Neural progenitor cell (in vitro differentiated cells): ENCODE measurements around the gene DDB1. TPM values are rescaled to one million over a fixed set of nuclear protein-coding genes. Genes with fewer than 3 reads are reported as not detected.

Experiments used
- DNase-seq: peaks from one replicate; pipeline ENCODE4 v3.0.0-alpha.2; 2016; ENCODE audit warnings: low spot score
- H2AFZ ChIP-seq: fragments of 200-600 bp; sonication (generic); replicated peaks from 2 replicates; pipeline ENCODE4 v1.6.1; 2016; ENCODE audit warnings: antibody characterized with exemption
- H3F3A ChIP-seq: fragments of 200-600 bp; sonication (generic); 2 replicates; pipeline ENCODE4 v1.6.1; 2016; ENCODE audit warnings: antibody characterized with exemption, low read depth
- H3K27ac ChIP-seq: fragments of 200-600 bp; sonication (generic); 2 replicates; pipeline ENCODE4 v1.5.1; 2016; ENCODE audit warnings: mild to moderate bottlenecking
- H3K27me3 ChIP-seq: fragments of 200-600 bp; sonication (generic); 2 replicates; pipeline ENCODE4 v1.6.1; 2016; ENCODE audit warnings: mild to moderate bottlenecking, moderate library complexity
- H3K36me3 ChIP-seq: fragments of 200-600 bp; sonication (generic); 2 replicates; pipeline ENCODE4 v1.5.1; 2016
- H3K4me1 ChIP-seq: fragments of 200-600 bp; sonication (generic); 2 replicates; pipeline ENCODE4 v1.6.1; 2016; ENCODE audit warnings: mixed run types
- H3K4me2 ChIP-seq: fragments of 200-600 bp; sonication (generic); 2 replicates; pipeline ENCODE4 v1.6.1; 2016
- H3K4me3 ChIP-seq: fragments of 200-600 bp; sonication (generic); 2 replicates; pipeline ENCODE4 v1.5.1; 2016
- H3K79me2 ChIP-seq: fragments of 200-600 bp; sonication (generic); 2 replicates; pipeline ENCODE4 v1.6.1; 2016; ENCODE audit warnings: low read depth
- H3K9ac ChIP-seq: fragments of 200-600 bp; sonication (generic); 2 replicates; pipeline ENCODE4 v1.6.1; 2016
- H3K9me3 ChIP-seq: fragments of 200-600 bp; sonication (generic); 2 replicates; pipeline ENCODE4 v1.5.1; 2016; ENCODE audit warnings: low read depth
- H4K20me1 ChIP-seq: fragments of 200-600 bp; sonication (generic); 2 replicates; pipeline ENCODE4 v1.6.1; 2016; ENCODE audit warnings: low read depth
- H3K27ac Mint-ChIP-seq: 3 replicates; pipeline ENCODE4 v1.8.0; 2021; ENCODE audit warnings: mixed read lengths
- H3K27me3 Mint-ChIP-seq: 2 replicates; pipeline ENCODE4 v1.8.0; 2022; ENCODE audit warnings: low read depth, mild to moderate bottlenecking, inconsistent platforms, moderate library complexity, mixed read lengths; ENCODE audit not compliant: insufficient read depth
- H3K36me3 Mint-ChIP-seq: 3 replicates; pipeline ENCODE4 v1.8.0; 2021; ENCODE audit warnings: mixed read lengths
- H3K4me1 Mint-ChIP-seq: 3 replicates; pipeline ENCODE4 v1.8.0; 2021; ENCODE audit warnings: mixed read lengths
- H3K4me3 Mint-ChIP-seq: 3 replicates; pipeline ENCODE4 v1.8.0; 2021; ENCODE audit warnings: mild to moderate bottlenecking, moderate library complexity, mixed read lengths
- H3K9me3 Mint-ChIP-seq: 3 replicates; pipeline ENCODE4 v1.8.0; 2020; ENCODE audit warnings: mixed read lengths
- CTCF ChIP-seq: fragments of 200-600 bp; sonication (generic); IDR thresholded peaks from 2 replicates; pipeline ENCODE4 v1.5.1; 2017; ENCODE audit warnings: antibody characterized with exemption, mild to moderate bottlenecking
- EZH2 ChIP-seq: fragments of 200-600 bp; sonication (generic); IDR thresholded peaks from 2 replicates; pipeline ENCODE4 v1.6.1; 2017; ENCODE audit warnings: antibody characterized with exemption, mild to moderate bottlenecking, moderate library complexity
- EZH2phosphoT487 ChIP-seq: fragments of 200-600 bp; sonication (generic); IDR thresholded peaks from 2 replicates; pipeline ENCODE4 v1.6.1; 2017; ENCODE audit warnings: antibody characterized with exemption
- total RNA-seq: library from RNA; depleted of rRNA; stranded (reverse); fragments of >200 nt; gene quantifications from 2 replicates; pipeline ENCODE4 v1.2.3, GENCODE V29; 2015; ENCODE audit warnings: low replicate concordance

Gene DDB1
- total RNA-seq, 1 donor from 2014 or later, result 275 TPM

GRCh38 chr11:61338783-61339489 is 6.0 kb upstream of the DDB1 start:
- Mint-ChIP-seq H3K4me3 (no peak overlapping the region), H3K27me3 (peaks cover 2% of the 10 kb centered on the region), H3K36me3 (peaks cover 14% of the 10 kb centered on the region), H3K9me3 (no peaks in the 10 kb centered on the region), H3K27ac (no peak overlapping the region), H3K4me1 (peaks cover 14% of the 10 kb centered on the region)
- Histone ChIP-seq H3K79me2 (peaks cover 4% of the 10 kb centered on the region), H4K20me1 (no peaks in the 10 kb centered on the region), H3K4me1 (peaks cover under 1% of the 10 kb centered on the region), H3K9ac (no peak overlapping the region), H3F3A (peaks cover 18% of the 10 kb centered on the region), H3K9me3 (no peaks in the 10 kb centered on the region), H2AFZ (no peak overlapping the region), H3K27me3 (no peaks in the 10 kb centered on the region), H3K4me3 (no peak overlapping the region), H3K36me3 (no peaks in the 10 kb centered on the region), H3K4me2 (no peak overlapping the region), H3K27ac (no peak overlapping the region)
- no peak for DNase-seq
- TF ChIP-seq CTCF, result no peak
- TF ChIP-seq EZH2phosphoT487, result no peak
- no peak for TF ChIP-seq EZH2

DNA sequence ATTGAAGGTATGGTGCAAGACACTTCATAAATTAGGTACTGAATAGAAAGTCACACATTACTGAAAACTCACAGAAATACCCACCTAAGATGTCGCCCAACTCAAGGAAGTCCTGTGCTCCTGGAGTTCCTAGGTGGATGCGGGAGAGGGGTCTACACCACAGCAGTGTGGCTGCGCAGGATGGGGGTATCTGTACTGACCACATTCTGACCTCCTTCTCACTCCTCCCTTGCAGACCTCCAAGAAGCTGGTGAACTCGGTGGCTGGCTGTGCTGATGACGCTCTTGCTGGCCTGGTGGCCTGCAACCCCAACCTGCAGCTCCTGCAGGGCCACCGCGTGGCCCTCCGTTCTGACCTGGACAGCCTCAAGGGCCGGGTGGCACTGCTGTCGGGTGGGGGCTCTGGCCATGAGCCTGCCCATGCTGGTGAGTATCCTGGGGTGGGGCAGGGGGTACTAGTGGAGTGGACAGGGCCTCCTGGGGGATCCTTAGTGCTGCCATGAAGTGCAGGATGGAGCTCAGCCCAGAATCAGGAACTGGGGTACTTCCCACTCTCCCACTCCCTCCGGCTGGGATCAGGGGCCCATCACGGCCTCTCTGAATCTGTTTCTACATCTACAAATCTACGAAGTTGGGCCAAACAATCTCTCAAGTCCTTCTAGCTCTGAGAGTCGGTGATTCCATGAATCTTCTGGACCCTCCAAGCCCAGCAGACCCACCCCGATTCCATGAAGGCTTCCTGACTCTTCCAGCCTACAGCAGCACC is 5.0 kb upstream of the DDB1 start:
- Histone ChIP-seq H3K4me2 (no peak overlapping the region), H2AFZ (no peak overlapping the region), H3K4me1 (peaks cover 3% of the 10 kb centered on the region), H3K79me2 (peaks cover 11% of the 10 kb centered on the region), H3K9me3 (no peaks in the 10 kb centered on the region), H3F3A (peaks cover 25% of the 10 kb centered on the region), H3K27ac (no peak overlapping the region), H4K20me1 (no peaks in the 10 kb centered on the region), H3K36me3 (no peaks in the 10 kb centered on the region), H3K9ac (no peak overlapping the region), H3K4me3 (no peak overlapping the region), H3K27me3 (no peaks in the 10 kb centered on the region)
- H3K27me3 Mint-ChIP-seq, result peaks cover 2% of the 10 kb centered on the region
- no peak overlapping the region for H3K27ac Mint-ChIP-seq
- peaks cover 16% of the 10 kb centered on the region for H3K36me3 Mint-ChIP-seq
- no peaks in the 10 kb centered on the region for H3K9me3 Mint-ChIP-seq
- H3K4me1 Mint-ChIP-seq, result peaks cover 20% of the 10 kb centered on the region
- no peak for TF ChIP-seq EZH2phosphoT487
- TF ChIP-seq CTCF, result no peak
- TF ChIP-seq EZH2, result no peak
- H3K4me3 Mint-ChIP-seq, result no peak overlapping the region
- no peak for DNase-seq

GRCh38 chr11:61336171-61336935 is 3.4 kb upstream of the DDB1 start:
- no peaks in the 10 kb centered on the region for H3K36me3 ChIP-seq
- peaks cover 25% of the 10 kb centered on the region for H3F3A ChIP-seq
- no peak overlapping the region for H3K4me3 ChIP-seq
- peak overlapping the region; percentile 91 for H3K27ac Mint-ChIP-seq
- peak overlapping the region; percentile 80 for H2AFZ ChIP-seq
- peaks cover 26% of the 10 kb centered on the region for H3K79me2 ChIP-seq
- peak; percentile 92 for DNase-seq
- peak overlapping the region; percentile 9 for H3K9ac ChIP-seq
- no peaks in the 10 kb centered on the region for H3K9me3 ChIP-seq
- peaks cover 13% of the 10 kb centered on the region for H3K36me3 Mint-ChIP-seq
- TF ChIP-seq EZH2phosphoT487 (no peak), CTCF (peak; percentile 94)
- H3K9me3 Mint-ChIP-seq, result no peaks in the 10 kb centered on the region
- H3K27me3 ChIP-seq, result no peaks in the 10 kb centered on the region
- no peak overlapping the region for H3K27ac ChIP-seq
- peak overlapping the region; percentile 39 for H3K4me2 ChIP-seq
- peaks cover 9% of the 10 kb centered on the region for H4K20me1 ChIP-seq
- H3K4me1 ChIP-seq, result peaks cover 11% of the 10 kb centered on the region
- H3K4me1 Mint-ChIP-seq, result peaks cover 32% of the 10 kb centered on the region
- no peak overlapping the region for H3K4me3 Mint-ChIP-seq
- peaks cover 2% of the 10 kb centered on the region for H3K27me3 Mint-ChIP-seq
